NCI-H82 treated with DMSO at 0.1 percent for 48 hours (cell line): ENCODE data around the gene EPB41L4A.
A peak's percentile ranks its signal among the peaks of the same experiment; 100 is the strongest.
"Not testable (repeated sequence)": the region's sequence is repeated elsewhere in the genome, so short reads cannot be mapped to it uniquely, and the experiment has no call there.

Experiments used
- DNase-seq: peaks from one replicate; lab custom pipeline; 2025; ENCODE audit not compliant: unreplicated experiment; lab: John Stamatoyannopoulos, UW

The EPB41L4A gene, protein sequence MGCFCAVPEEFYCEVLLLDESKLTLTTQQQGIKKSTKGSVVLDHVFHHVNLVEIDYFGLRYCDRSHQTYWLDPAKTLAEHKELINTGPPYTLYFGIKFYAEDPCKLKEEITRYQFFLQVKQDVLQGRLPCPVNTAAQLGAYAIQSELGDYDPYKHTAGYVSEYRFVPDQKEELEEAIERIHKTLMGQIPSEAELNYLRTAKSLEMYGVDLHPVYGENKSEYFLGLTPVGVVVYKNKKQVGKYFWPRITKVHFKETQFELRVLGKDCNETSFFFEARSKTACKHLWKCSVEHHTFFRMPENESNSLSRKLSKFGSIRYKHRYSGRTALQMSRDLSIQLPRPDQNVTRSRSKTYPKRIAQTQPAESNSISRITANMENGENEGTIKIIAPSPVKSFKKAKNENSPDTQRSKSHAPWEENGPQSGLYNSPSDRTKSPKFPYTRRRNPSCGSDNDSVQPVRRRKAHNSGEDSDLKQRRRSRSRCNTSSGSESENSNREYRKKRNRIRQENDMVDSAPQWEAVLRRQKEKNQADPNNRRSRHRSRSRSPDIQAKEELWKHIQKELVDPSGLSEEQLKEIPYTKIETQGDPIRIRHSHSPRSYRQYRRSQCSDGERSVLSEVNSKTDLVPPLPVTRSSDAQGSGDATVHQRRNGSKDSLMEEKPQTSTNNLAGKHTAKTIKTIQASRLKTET

DNA sequence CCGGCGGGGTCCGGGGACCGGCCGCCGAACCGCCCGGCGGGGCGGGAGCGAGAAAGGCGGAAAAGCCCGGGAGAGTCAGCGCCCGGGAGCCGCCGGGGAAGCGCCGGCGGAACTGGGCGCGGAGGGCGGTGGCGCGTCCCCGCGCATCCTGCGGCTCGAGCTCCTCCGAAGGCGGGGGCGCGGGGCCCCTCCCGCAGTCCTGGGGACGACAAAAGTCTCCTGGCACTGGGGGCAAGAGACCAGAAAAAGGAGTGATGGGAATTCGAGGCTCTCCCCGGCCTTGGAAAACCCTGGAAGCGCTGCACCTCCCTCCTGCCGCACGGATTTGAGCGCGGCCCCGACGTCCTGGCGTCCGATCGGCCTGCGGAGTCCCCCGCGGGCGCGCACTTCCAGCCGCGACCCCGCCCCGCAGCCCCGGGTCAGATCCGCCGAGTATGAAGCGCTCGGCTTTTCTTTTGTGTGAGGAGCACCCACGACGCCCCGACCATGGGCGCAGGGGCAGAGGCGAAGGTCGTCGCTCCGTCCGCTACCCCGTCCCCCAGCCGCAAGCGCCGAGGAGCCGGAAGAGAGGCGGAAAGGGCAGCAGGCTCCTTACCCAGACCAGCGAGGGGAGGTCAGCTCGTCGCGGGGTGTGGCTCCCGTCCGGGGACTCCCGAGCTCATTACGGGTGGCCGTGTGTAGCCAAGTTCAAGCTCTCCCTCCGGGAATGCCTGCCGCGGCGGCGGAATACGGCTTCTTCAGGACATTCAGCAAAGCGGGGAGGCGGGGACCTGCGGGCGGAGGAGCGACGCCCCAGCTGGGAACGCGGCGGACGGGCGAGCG lies at the start of gene EPB41L4A:
Gene EPB41L4A (minus strand): TSS at position 114 of the 822 bp plus-strand sequence. CDS start 238 bp downstream, outside the sequence.
- no peak for DNase-seq

DNA sequence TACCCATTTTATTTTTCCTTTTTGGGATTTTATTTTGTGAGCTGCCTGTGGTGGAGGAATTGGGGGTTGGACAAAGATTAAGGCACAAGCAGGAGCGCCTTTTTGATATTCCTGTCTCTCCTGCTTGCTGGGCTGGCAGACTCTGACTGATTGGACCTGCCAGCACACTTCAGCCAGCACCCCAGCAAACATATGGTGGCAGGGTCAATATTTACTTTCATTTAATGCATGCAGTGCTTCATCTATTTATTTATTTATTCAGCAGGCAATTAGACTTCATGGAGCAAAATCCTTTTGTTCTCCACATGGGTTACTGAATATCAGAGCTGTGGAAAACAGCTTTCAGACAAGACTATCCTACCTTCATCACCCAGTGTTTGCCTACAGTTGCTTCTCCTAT lies 48.4 kb upstream of the EPB41L4A start:
- no peak for DNase-seq

DNA sequence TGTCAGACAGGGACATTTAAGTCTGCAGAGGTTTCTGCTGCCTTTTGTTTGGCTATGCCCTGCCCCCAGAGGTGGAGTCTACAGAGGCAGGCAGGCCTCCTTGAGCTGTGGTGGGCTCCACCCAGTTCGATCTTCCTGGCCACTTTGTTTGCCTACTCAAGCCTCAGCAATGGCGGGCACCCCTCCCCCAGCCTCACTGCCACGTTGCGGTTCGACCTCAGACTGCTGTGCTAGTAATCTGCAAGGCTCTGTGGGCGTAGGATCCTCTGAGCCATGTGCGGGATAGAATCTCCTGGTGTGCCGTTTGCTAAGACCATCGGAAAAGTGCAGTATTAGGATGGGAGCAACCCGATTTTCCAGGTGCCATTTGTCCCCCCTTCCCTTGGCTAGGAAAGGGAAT lies 47.2 kb upstream of the EPB41L4A start:
- not testable (repeated sequence) for DNase-seq

DNA sequence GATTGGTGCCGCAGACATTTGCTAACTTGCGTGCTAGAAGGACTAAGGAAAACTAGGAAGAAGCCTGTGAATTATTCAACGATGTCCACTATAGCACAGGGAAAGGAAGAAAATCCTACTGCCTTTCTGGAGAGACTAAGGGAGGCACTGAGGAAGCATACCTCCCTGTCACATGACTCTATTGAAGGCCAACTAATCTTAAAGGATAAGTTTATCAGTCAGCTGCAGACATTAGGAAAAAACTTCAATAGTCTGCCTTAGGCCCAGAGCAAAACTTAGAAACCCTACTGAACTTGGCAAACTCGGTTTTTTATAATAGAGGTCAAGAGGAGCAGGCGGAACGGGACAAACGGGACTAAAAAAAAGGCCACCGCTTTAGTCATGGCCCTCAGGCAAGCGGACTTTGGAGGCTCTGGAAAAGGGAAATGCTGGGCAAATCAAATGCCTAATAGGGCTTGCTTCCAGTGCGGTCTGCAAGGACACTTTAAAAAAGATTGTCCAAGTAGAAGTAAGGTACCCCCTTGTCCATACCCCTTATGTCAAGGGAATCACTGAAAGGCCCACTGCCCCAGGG lies 28.2 kb upstream of the EPB41L4A start:
- not testable (repeated sequence) for DNase-seq

DNA sequence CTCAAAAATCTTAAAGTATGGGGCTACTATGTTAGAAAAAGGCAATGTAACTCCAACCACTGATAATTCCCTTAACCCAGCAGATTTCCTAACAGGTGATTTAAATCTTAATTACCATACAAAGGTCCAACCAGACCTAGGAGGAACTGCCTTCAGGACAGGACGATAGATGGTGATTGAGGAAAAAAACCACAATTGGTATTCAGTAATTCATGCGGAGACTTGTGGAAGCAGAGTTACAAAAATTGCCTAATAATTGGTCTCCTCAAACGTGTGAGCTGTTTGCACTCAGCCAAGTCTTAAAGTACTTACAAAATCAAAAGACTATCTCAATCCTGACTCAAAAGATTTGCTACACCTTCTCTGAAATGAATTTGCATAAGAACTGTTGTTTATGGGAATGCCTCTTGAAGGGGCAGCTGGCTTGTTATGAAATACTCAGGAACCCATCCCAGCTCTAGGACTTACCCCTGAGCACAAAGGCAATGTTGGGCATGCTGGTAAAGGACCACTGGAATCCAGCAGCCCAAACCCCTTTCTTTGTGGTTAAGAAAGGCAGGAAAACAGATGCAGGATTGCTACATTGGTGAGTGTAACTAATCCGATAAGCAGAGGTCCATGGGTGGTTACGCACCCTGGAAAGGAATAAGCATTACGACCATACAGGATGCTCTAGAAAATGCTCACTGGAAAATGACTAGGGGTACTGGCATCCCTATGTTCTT lies 26.7 kb upstream of the EPB41L4A start:
- DNase-seq = no peak

DNA sequence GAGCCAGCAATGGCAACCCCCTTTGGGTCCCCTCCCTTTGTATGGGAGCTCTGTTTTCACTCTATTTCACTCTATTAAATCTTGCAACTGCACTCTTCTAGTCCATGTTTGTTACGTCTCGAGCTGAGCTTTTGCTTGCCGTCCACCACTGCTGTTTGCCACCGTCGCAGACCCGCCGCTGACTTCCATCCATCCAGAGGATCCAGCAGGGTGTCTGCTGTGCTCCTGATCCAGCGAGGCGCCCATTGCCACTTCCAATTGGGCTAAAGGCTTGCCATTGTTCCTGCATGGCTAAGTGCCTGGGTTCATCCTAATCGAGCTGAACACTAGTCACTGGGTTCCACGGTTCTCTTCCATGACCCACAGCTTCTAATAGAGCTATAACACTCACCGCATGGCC lies 24.9 kb upstream of the EPB41L4A start:
- not testable (repeated sequence) for DNase-seq

DNA sequence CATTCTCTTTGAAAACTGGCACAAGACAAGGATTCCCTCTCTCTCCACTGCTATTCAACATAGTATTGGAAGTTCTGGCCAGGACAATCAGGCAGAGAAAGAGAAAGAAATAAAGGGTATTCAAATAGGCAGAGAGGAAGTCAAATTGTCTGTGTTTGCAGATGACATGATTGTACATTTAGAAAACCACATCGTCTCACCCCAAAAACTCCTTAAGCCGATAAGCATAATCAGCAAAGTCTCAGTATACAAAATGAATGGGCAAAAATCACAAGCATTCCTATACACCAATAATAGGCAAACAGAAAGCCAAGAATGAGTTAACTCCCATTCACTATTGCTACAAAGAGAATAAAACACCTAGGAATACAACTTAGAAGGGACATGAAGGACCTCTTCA lies 21.0 kb upstream of the EPB41L4A start:
- no peak for DNase-seq

DNA sequence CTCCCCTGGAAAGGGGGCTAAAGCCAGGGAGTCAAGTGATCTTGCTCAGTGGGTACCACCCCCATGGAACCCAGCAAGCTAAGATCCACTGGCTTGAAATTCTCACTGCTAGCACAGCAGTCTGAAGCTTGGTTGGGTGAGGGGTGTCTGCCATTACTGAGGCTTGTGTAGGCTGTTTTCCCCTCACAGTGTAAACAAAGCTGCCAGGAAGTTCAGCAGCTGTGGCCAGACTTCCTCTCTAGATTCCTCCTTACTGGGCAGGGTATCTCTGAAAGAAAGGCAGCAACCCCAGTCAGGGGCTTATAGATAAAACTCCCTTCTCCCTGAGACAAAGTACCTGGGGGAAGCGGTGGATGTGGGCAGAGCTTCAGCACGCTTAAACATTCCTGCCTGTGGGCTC lies 17.1 kb upstream of the EPB41L4A start:
- no peak for DNase-seq

DNA sequence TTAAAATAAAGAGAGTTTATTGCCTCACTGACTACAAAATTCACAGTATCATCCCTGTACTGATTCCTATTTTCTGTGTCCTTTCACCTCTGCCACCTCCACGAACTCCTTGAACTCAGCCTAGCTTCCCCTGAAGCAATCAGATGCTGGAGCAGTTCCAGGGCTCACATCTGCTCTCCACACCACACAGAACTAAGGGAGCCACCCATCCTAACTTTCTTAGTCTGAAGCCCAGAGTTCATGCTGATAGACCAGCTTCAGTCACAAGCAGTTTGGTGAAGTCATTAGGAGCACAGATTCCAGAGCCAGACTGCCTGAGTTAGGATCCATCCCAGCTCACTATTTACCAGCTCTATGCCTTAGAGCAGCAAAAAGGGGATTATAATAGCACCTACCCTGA lies 15.6 kb upstream of the EPB41L4A start:
- no peak for DNase-seq

DNA sequence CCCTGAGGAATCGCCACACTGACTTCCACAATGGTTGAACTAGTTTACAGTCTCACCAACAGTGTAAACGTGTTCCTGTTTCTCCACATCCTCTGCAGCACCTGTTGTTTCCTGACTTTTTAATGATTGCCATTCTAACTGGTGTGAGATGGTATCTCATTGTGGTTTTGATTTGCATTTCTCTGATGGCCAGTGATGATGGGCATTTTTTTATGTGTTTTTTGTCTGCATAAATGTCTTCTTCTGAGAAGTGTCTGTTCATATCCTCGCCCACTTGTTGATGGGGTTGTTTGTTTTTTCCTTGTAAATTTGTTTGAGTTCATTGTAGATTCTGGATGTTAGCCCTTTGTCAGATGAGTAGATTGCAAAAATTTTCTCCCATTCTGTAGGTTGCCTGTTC lies 7.1 kb upstream of the EPB41L4A start:
- DNase-seq = not testable (repeated sequence)

DNA sequence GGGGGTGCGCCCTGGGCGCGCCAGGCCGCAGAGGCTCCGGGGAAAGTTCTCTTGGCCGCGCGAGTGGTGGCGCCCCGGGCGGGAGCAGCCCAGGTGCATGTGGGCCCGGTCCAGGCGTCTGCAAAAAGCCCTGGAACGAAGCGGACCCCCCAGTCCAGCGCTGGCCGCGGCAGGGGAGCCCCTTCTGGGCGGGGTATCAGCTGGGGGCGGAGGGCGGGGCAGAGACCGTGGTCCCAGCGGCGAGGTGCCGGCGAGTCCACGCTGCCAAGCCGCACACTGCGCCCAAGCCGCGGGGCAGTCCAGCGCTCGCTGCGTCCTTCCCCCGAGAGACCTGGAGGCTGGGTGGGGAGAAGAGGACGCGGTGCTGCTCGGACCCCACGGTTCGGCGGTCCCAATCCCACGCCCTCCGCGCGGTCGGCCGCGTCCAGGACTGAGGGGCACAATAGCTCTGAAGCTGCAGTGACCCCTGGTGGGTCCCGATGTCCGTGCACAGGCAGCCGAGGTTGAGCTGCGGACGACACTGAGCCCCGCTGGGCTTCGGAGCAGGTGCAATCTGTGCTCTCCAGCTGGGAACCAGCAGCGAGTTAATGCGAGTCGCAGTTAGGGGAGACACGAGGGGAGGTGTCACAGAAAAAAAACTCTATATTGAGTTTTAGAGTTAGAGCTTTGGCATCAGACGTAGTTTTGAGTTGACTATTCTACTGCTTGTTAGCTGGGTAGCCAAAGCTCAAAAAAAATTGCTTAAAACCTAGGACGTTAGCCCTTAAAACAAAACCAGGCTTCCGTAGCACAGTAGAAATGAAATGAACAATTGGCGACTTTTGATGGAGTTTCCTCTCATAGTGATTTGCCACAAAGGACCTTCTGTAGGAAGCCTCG lies 1.1 kb upstream of the EPB41L4A start:
- peak; percentile 62 for DNase-seq

DNA sequence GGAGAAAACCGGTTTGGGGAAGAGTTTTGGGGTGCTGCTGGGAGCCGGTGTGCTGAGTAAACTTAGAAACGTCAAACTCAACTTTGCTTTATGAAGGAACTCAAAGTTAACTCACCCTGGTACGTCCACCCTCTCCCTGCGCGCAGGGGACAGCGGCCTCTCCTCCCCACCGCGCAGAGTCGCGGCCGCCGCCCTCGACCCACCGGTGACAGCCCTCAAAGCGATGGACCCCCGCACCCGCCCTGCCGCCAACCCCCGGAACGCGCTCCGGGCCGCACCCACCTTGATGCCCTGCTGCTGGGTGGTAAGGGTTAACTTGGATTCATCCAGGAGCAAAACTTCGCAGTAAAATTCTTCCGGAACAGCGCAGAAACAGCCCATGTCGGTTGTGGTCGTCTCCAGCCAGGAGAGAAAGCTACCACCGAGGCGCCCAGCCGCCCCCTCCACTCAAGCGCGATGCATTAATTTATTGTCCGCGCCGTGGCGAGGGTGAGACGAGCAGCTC lies 366 bp downstream of the EPB41L4A start:
- no peak for DNase-seq

DNA sequence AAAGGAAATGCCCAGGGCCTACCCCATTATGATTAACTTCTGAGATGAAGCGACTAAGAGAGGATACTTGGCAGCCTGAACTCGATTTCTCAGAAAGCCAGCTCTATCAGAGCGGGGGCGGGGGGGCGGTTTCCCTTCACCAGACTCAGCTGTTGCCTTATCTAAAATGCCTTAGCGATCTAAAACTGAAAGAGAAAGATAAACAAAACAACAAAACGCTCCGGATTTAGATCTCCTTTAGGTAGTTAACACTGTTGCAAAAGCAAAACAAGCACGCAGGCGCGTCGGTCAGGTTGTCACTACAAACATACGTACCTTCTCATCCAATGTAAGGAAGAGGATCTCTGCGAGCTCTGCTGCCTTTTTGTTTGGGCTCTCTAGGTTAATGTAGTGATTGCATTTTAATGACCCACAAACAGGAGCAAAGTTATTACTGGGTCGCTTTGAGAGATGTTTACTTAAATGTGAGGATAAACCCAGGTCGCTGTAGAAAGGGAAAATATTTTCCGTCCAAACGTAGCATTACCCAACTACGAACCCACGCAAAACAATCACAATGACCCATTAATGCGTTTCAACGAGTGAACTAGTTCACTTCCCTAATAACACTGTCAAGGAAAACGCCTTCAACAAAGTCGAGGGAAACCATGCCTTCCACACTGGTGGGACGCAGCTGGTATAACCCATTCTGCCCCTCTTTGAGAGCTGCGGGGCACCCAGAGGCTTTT lies 982 bp downstream of the EPB41L4A start:
- no peak for DNase-seq

DNA sequence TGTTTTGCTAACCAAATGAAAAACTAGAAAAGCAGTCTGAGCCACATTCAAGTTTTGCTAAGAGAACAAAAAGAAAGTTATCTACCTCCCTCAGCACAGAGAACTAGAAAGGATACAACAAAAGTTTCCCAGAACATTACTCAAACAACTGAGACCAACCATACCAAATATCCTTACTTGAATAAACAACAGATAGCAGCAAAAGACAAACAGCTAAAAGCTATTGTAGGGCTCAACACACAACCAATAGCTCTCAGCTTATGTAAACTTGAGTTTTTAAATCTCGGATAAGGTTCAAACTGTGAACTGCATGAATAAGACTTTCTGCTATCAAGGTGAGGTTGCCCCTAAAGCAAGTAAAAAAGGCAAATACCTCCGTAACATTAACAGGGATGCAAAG lies 3.5 kb downstream of the EPB41L4A start:
- no peak for DNase-seq

DNA sequence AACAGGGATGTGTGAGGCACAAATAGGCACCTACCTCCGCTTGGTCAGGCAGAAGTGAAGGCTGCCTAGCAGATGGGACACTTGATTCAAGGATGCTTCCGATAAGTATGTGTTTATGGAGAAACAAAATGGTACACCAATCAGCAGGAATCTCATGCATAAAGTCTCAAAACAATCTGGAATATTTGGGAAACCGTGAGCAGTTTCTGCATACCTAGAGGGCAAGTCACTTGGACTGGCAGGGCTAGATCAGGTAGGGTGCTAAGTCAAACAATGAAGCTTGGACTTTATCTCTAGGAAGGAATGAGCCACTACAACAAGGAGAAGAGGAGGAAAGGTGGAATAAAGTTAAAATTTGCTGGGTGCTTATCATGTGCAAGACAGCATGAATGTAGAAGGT lies 5.5 kb downstream of the EPB41L4A start:
- DNase-seq = no peak

DNA sequence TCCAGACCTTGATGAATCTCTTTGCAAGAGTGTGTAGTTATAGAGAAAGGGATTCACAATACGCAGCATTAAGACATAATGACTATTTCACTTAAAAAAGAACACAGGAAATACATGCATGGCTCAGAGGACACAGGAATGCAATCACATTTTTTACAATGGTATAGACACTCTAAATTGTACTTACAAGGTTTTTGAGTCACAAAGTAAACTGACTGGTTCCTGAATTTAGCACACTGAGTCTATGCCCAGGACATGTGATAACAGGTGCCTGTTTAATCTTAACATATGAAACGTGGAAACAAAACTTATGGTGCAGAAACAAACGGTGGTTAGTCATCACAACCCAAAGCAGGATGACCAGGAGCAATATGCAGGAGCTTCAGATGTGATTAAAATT lies 6.7 kb downstream of the EPB41L4A start:
- no peak for DNase-seq

DNA sequence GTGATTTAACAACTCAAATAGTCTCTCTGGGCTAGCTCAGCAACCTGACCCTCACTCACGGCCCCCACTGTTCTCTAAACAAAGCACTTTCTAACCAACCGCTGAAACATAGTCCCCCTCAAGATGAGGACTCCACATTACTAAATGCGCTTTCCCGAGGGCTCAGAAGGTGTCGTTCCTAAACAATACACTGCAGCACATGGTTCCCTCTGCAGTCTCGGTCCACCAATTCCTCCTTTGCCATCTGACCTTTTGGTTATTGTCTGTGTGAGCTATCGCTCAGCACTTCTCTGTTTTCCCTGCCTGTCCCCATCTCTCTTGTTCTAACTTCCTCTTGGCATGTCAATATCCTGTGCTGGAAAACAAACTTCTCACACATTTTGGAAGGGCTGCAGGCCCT lies 7.2 kb downstream of the EPB41L4A start:
- no peak for DNase-seq

DNA sequence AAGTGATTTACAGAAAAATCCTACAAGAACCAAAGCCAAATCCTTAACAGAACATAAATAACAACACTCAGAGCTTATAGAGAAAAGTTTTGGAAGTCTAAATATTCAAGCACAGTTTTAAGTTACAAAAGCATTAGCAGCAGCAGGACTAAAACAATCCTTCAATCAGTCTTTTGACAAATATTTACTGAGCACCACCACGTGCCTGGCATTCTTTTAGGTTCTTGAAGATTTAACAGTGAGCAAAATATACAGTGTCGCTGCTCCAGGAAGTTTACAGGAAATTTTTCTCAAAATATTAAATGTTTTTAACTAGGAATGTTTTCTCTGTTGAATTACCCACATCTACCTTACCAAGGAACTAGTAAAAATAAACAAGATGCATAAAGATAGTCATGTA lies 11.4 kb downstream of the EPB41L4A start:
- DNase-seq = no peak

DNA sequence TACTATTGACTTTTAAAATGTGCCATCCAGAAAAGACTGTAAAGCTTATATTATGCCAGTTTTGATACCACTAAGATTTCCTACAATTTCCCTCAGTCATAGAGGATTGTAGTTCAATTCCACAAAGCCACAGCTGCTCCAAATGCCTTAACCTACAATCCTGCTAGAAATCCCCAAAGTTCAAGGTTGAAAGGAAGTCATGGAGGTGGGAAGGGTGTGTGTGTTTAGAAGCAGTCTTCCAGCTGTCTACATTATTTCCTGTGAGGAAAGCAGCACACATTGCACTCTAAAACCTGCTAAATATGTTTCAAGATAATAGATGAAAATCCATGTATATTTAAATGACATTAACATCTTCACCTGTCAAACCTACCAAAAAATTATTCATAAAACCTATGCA lies 11.8 kb downstream of the EPB41L4A start:
- DNase-seq = no peak
